Cardiac muscle cell (in vitro differentiated cells and primary cell): Measurements from ENCODE around the gene PRKX. TPM values are rescaled to one million over a fixed set of nuclear protein-coding genes. Genes with fewer than 3 reads are reported as not detected.

Source experiments
- DNase-seq, 2 donors: peaks; one replicate each; pipeline versions ENCODE4 v3.0.0 to v3.0.0-alpha.2; 2010 to 2017; ENCODE audit warnings: low read depth in 1 of 2, low spot score in 1 of 2
- H3K27ac ChIP-seq: fragments of 200-600 bp; sonication (generic); 2 replicates; pipeline ENCODE4 v1.5.1; 2016
- H3K27me3 ChIP-seq: fragments of 200-600 bp; sonication (generic); 2 replicates; pipeline ENCODE4 v1.6.0; 2016; ENCODE audit warnings: control low read depth
- H3K36me3 ChIP-seq: fragments of 200-600 bp; sonication (generic); 2 replicates; pipeline ENCODE4 v1.5.1; 2016; ENCODE audit warnings: control low read depth
- H3K4me1 ChIP-seq: fragments of 200-600 bp; sonication (generic); 2 replicates; pipeline ENCODE4 v1.8.1; 2017; ENCODE audit warnings: low read depth, mild to moderate bottlenecking, mixed run types
- H3K4me3 ChIP-seq: fragments of 200-600 bp; sonication (generic); 2 replicates; pipeline ENCODE4 v1.5.1; 2016; ENCODE audit warnings: mild to moderate bottlenecking
- H3K9me3 ChIP-seq: fragments of 200-600 bp; sonication (generic); 2 replicates; pipeline ENCODE4 v1.5.1; 2017; ENCODE audit warnings: low read depth, mild to moderate bottlenecking, control low read depth
- CTCF ChIP-seq: IDR thresholded peaks from 2 replicates; pipeline ENCODE4 v1.5.1; 2012; ENCODE audit warnings: low read depth, mild to moderate bottlenecking, low read length
- polyA plus RNA-seq: library from polyadenylated mRNA; unstranded; fragments of >200 nt; fragmentation: Nextera tagmentation; extraction: Ambion mirVana; gene quantifications from 2 replicates; pipeline ENCODE4 v1.2.1, GENCODE V29; 2016
- total RNA-seq: library from RNA; depleted of rRNA; stranded (reverse); fragments of >200 nt; gene quantifications from 2 replicates; pipeline ENCODE4 v1.2.3, GENCODE V29; 2016

PRKX gene
- total and polyA plus RNA-seq, 2 experiments from 2014 or later, result 8.4 to 12.2 TPM

- TF ChIP-seq CTCF, result no peak
Observed at GRCh38 chrX:3680459-3680858, 33.0 kb downstream of the PRKX start.

GRCh38 chrX:3679669-3680068 is 33.8 kb downstream of the PRKX start:
- DNase-seq, result no peak
- Histone ChIP-seq H3K4me1 (peaks cover 9% of the 10 kb centered on the region), H3K9me3 (no peaks in the 10 kb centered on the region), H3K27ac (no peak overlapping the region), H3K36me3 (no peaks in the 10 kb centered on the region), H3K27me3 (no peaks in the 10 kb centered on the region), H3K4me3 (no peak overlapping the region)
- no peak for TF ChIP-seq CTCF

More at GRCh38 chrX:3680459-3680858, 33.0 kb downstream of the PRKX start:
- Histone ChIP-seq H3K9me3 (no peaks in the 10 kb centered on the region), H3K4me3 (no peak overlapping the region), H3K27ac (no peak overlapping the region), H3K36me3 (no peaks in the 10 kb centered on the region), H3K4me1 (peaks cover 9% of the 10 kb centered on the region), H3K27me3 (no peaks in the 10 kb centered on the region)
- no peak for DNase-seq

GRCh38 chrX:3678328-3678727 is 35.1 kb downstream of the PRKX start:
- TF ChIP-seq CTCF, result no peak
- Histone ChIP-seq H3K4me3 (no peak overlapping the region), H3K9me3 (no peaks in the 10 kb centered on the region), H3K36me3 (peaks cover 4% of the 10 kb centered on the region), H3K27me3 (no peaks in the 10 kb centered on the region), H3K4me1 (peaks cover 9% of the 10 kb centered on the region), H3K27ac (no peak overlapping the region)
- no peak for DNase-seq

- peaks cover 9% of the 10 kb centered on the region for H3K4me1 ChIP-seq
- no peak for DNase-seq
- H3K9me3 ChIP-seq, result no peaks in the 10 kb centered on the region
- H3K27me3 ChIP-seq, result no peaks in the 10 kb centered on the region
- no peak overlapping the region for H3K4me3 ChIP-seq
- no peak for TF ChIP-seq CTCF
- peaks cover 4% of the 10 kb centered on the region for H3K36me3 ChIP-seq
- H3K27ac ChIP-seq, result no peak overlapping the region
Observed at GRCh38 chrX:3674881-3675280, 38.6 kb downstream of the PRKX start.

- no peak overlapping the region for H3K27ac ChIP-seq
- no peaks in the 10 kb centered on the region for H3K4me1 ChIP-seq
- no peak overlapping the region for H3K4me3 ChIP-seq
- H3K27me3 ChIP-seq, result no peaks in the 10 kb centered on the region
- DNase-seq, result no peak
- H3K9me3 ChIP-seq, result no peaks in the 10 kb centered on the region
- H3K36me3 ChIP-seq, result peaks cover 4% of the 10 kb centered on the region
- TF ChIP-seq CTCF, result no peak
Observed at GRCh38 chrX:3669841-3670475, 43.5 kb downstream of the PRKX start.
